ENCODE results near the gene TFCP2L1.

The TFCP2L1 gene

GRCh38 chr2:121197369-121198091 is 87.5 kb downstream of the TFCP2L1 start:
- H3K27ac ChIP-seq (replicated peaks), result peak overlapping the region; percentile 58
- TF ChIP-seq POLR2AphosphoS5 (IDR thresholded peaks at IDR 0.05; ENCODE audit: low read depth), result no peak
- no peak for TF ChIP-seq REST (IDR thresholded peaks at IDR 0.05; ENCODE audit: insufficient replicate concordance, low read depth)
- TF ChIP-seq CTCF (IDR thresholded peaks at IDR 0.05; ENCODE audit: insufficient read depth, low read length), result no peak
- no peak for TF ChIP-seq GABPA (IDR thresholded peaks at IDR 0.05; ENCODE audit: low read depth)
- peak; percentile 79 for TF ChIP-seq SPI1 (IDR thresholded peaks at IDR 0.05; ENCODE audit: borderline replicate concordance, low read depth)
- H3K27me3 ChIP-seq (ENCODE audit: insufficient read depth, poor library complexity, severe bottlenecking), result no peaks in the 10 kb centered on the region
- peak; percentile 61 to 76 for DNase-seq (ENCODE audit: low read depth in 1 of 2, low spot score in 1 of 2)
- H3K4me3 ChIP-seq (replicated peaks; ENCODE audit: insufficient read depth, low read length), result no peak overlapping the region

GRCh38 chr2:121196849-121197155 is 88.2 kb downstream of the TFCP2L1 start:
- TF ChIP-seq REST (IDR thresholded peaks at IDR 0.05; ENCODE audit: insufficient replicate concordance, low read depth), result no peak
- no peak for TF ChIP-seq GABPA (IDR thresholded peaks at IDR 0.05; ENCODE audit: low read depth)
- TF ChIP-seq POLR2AphosphoS5 (IDR thresholded peaks at IDR 0.05; ENCODE audit: low read depth), result no peak
- Histone ChIP-seq H3K27me3 (ENCODE audit: insufficient read depth, poor library complexity, severe bottlenecking) (no peaks in the 10 kb centered on the region), H3K27ac (replicated peaks) (no peak overlapping the region), H3K4me3 (replicated peaks; ENCODE audit: insufficient read depth, low read length) (no peak overlapping the region)
- no peak for DNase-seq (ENCODE audit: low read depth in 1 of 2, low spot score in 1 of 2)

- H3K27ac ChIP-seq (replicated peaks), result no peak overlapping the region
- TF ChIP-seq SPI1 (IDR thresholded peaks at IDR 0.05; ENCODE audit: borderline replicate concordance, low read depth), result no peak
- no peak for TF ChIP-seq REST (IDR thresholded peaks at IDR 0.05; ENCODE audit: insufficient replicate concordance, low read depth)
- no peak for TF ChIP-seq CTCF (IDR thresholded peaks at IDR 0.05; ENCODE audit: insufficient read depth, low read length)
- TF ChIP-seq GABPA (IDR thresholded peaks at IDR 0.05; ENCODE audit: low read depth), result no peak
- no peak for TF ChIP-seq POLR2AphosphoS5 (IDR thresholded peaks at IDR 0.05; ENCODE audit: low read depth)
- H3K4me3 ChIP-seq (replicated peaks; ENCODE audit: insufficient read depth, low read length), result no peak overlapping the region
- no peak for DNase-seq (ENCODE audit: low read depth in 1 of 2, low spot score in 1 of 2)
- no peaks in the 10 kb centered on the region for H3K27me3 ChIP-seq (ENCODE audit: insufficient read depth, poor library complexity, severe bottlenecking)
Measured at GRCh38 chr2:121196132-121196848, 88.7 kb downstream of the TFCP2L1 start.
